IMR-90 (cell line): ENCODE measurements around the gene PTBP1. TPM values are rescaled to one million over a fixed set of nuclear protein-coding genes. Genes with fewer than 3 reads are reported as not detected.

ENCODE experiments used
- ATAC-seq: fragments of 200-7000 bp; cut with Tn5 transposase; 2 replicates; pipeline ENCODE4 v1.9.1; 2020; ENCODE audit warnings: low read depth, mild to moderate bottlenecking, moderate library complexity
- BruUV-seq: library from RNA; stranded (reverse); fragments of 400-500 nt; replicated peaks from 2 replicates; lab custom pipeline; 2021; lab: Mats Ljungman, UMichigan
- CTCF ChIA-PET: fragments of 300-600 bp; formaldehyde crosslinking; extraction: SDS; loops from one replicate; lab custom pipeline; 2021; ENCODE audit warnings: antibody characterized with exemption; lab: Yijun Ruan, JAX
- POLR2A ChIA-PET: fragments of 300-600 bp; sonication (Branson Sonifier 250); formaldehyde crosslinking; loops from one replicate; lab custom pipeline; 2022; ENCODE audit warnings: antibody characterized with exemption; ENCODE audit not compliant: unreplicated experiment; lab: Charles Lee
- DNase-seq: peaks from one replicate; pipeline ENCODE4 v3.0.0; 2013
- H2AFZ ChIP-seq: replicated peaks from 2 replicates; pipeline ENCODE3; 2013; ENCODE audit warnings: low read length, mild to moderate bottlenecking; ENCODE audit not compliant: poor library complexity
- H2AK5ac ChIP-seq: 2 replicates; pipeline ENCODE4 v1.6.1; 2013; ENCODE audit warnings: low read depth, low read length, inconsistent platforms
- H2AK9ac ChIP-seq: replicated peaks from 2 replicates; pipeline ENCODE3; 2013; ENCODE audit warnings: mild to moderate bottlenecking, low read depth, low read length, moderate library complexity; ENCODE audit not compliant: poor library complexity
- H2BK120ac ChIP-seq: 2 replicates; pipeline ENCODE4 v1.6.1; 2013; ENCODE audit warnings: low read depth, low read length, inconsistent platforms
- H2BK15ac ChIP-seq: 3 replicates; pipeline ENCODE4 v1.6.1; 2013; ENCODE audit warnings: low read depth, low read length, inconsistent platforms
- H2BK20ac ChIP-seq: 2 replicates; pipeline ENCODE4 v1.6.1; 2013; ENCODE audit warnings: low read depth, mild to moderate bottlenecking, inconsistent platforms, low read length, moderate library complexity
- H2BK5ac ChIP-seq: 2 replicates; pipeline ENCODE4 v1.6.1; 2013; ENCODE audit warnings: mild to moderate bottlenecking, low read depth, low read length, inconsistent platforms; ENCODE audit not compliant: poor library complexity, severe bottlenecking
- H3K14ac ChIP-seq: replicated peaks from 2 replicates; pipeline ENCODE4 v1.6.1; 2013; ENCODE audit warnings: low read depth, low read length, inconsistent platforms
- H3K18ac ChIP-seq: 2 replicates; pipeline ENCODE4 v1.6.1; 2013; ENCODE audit warnings: low read depth, low read length, control low read depth
- H3K23ac ChIP-seq: 2 replicates; pipeline ENCODE4 v1.6.1; 2013; ENCODE audit warnings: low read depth, low read length, inconsistent platforms
- H3K27ac ChIP-seq: 2 replicates; pipeline ENCODE4 v1.5.1; 2013; ENCODE audit warnings: mild to moderate bottlenecking, control low read depth, low read length; ENCODE audit not compliant: insufficient read depth
- H3K27me3 ChIP-seq: 2 replicates; pipeline ENCODE4 v1.6.1; 2013; ENCODE audit warnings: low read length; ENCODE audit not compliant: control insufficient read depth, insufficient read depth
- H3K36me3 ChIP-seq: 2 replicates; pipeline ENCODE4 v1.6.1; 2013; ENCODE audit warnings: low read length, mixed read lengths; ENCODE audit not compliant: control insufficient read depth, insufficient read depth
- H3K4ac ChIP-seq: 2 replicates; pipeline ENCODE4 v1.6.1; 2013; ENCODE audit warnings: low read depth, low read length, inconsistent platforms
- H3K4me1 ChIP-seq: 2 replicates; pipeline ENCODE4 v1.6.1; 2013; ENCODE audit warnings: low read length, mixed read lengths; ENCODE audit not compliant: control insufficient read depth, insufficient read depth
- H3K4me2 ChIP-seq: 2 replicates; pipeline ENCODE4 v1.6.1; 2013; ENCODE audit warnings: low read depth, mild to moderate bottlenecking, control low read depth, low read length, moderate library complexity
- H3K4me3 ChIP-seq: 2 replicates; pipeline ENCODE4 v1.5.1; 2013; ENCODE audit warnings: low read depth, mild to moderate bottlenecking, control low read depth, low read length, moderate library complexity; ENCODE audit not compliant: insufficient read depth
- H3K56ac ChIP-seq: 2 replicates; pipeline ENCODE4 v1.6.1; 2013; ENCODE audit warnings: low read length, inconsistent platforms; ENCODE audit not compliant: insufficient read depth; ENCODE audit errors: extremely low read depth
- H3K79me1 ChIP-seq, 2 experiments: 2 replicates each; pipeline ENCODE4 v1.6.1; 2013; ENCODE audit warnings: low read length in 2 of 2, inconsistent platforms in 1 of 2, low read depth in 1 of 2
- H3K9ac ChIP-seq: 2 replicates; pipeline ENCODE4 v1.6.1; 2013; ENCODE audit warnings: low read depth, low read length, control low read depth
- H3K9me1 ChIP-seq: 2 replicates; pipeline ENCODE4 v1.6.1; 2013; ENCODE audit warnings: low read length, inconsistent platforms; ENCODE audit not compliant: insufficient read depth
- H3K9me3 ChIP-seq: 2 replicates; pipeline ENCODE4 v1.6.1; 2013; ENCODE audit warnings: low read length; ENCODE audit not compliant: control insufficient read depth, insufficient read depth
- H4K20me1 ChIP-seq: 2 replicates; pipeline ENCODE4 v1.6.1; 2013; ENCODE audit warnings: low read length, inconsistent platforms; ENCODE audit not compliant: insufficient read depth
- H4K5ac ChIP-seq: 2 replicates; pipeline ENCODE4 v1.6.1; 2013; ENCODE audit warnings: mild to moderate bottlenecking, low read depth, low read length, control low read depth
- H4K8ac ChIP-seq, 2 experiments: 2 replicates each; pipeline ENCODE4 v1.6.1; 2013; ENCODE audit warnings: low read depth in 2 of 2, low read length in 2 of 2, control low read depth in 1 of 2, inconsistent platforms in 1 of 2
- H4K91ac ChIP-seq: 2 replicates; pipeline ENCODE4 v1.6.1; 2013; ENCODE audit warnings: low read depth, low read length, inconsistent platforms; ENCODE audit not compliant: insufficient read depth
- CTCF ChIP-seq: conservative IDR thresholded peaks from 2 replicates; pipeline ENCODE4 v1.5.1; 2012; ENCODE audit warnings: mild to moderate bottlenecking, low read depth, low read length, improper control_type of control experiment
- FOS ChIP-seq: fragments of 150-350 bp; IDR thresholded peaks from 2 replicates; pipeline ENCODE4 v1.6.1; 2016; ENCODE audit warnings: low read depth, low read length
- MAZ ChIP-seq: IDR thresholded peaks from 2 replicates; pipeline ENCODE4 v1.6.1; 2012; ENCODE audit warnings: low read depth, mild to moderate bottlenecking, low read length, improper control_type of control experiment, moderate library complexity, borderline replicate concordance
- MXI1 ChIP-seq: IDR thresholded peaks from 2 replicates; pipeline ENCODE4 v1.6.1; 2012; ENCODE audit warnings: low read depth, mild to moderate bottlenecking, low read length, moderate library complexity, borderline replicate concordance
- NFE2L2 ChIP-seq: fragments of 150-350 bp; IDR thresholded peaks from 2 replicates; pipeline ENCODE4 v1.6.1; 2016; ENCODE audit warnings: low read depth, mild to moderate bottlenecking, low read length
- RAD21 ChIP-seq: IDR thresholded peaks from 2 replicates; pipeline ENCODE4 v1.6.1; 2012; ENCODE audit warnings: low read length, improper control_type of control experiment
- RFX5 ChIP-seq: IDR thresholded peaks from 2 replicates; pipeline ENCODE4 v1.8.0; 2012; ENCODE audit warnings: low read depth, mild to moderate bottlenecking, low read length, moderate library complexity
- WGBS, 2 experiments: methylation state at CpG; one replicate each; pipeline versions ENCODE4 v1.1.5 to v1.1.7; 2013; ENCODE audit warnings: missing lambda C conversion rate in 2 of 2; ENCODE audit not compliant: insufficient read length in 1 of 2; ENCODE audit errors: extremely low coverage in 2 of 2; 5-methylcytosine and 5-hydroxymethylcytosine counted together
- dilution Hi-C: fragments of 300-500 bp; cut with HindIII; formaldehyde crosslinking; loops from one replicate; pipeline ENCODE4 v1.14.3; 2018; ENCODE audit warnings: low sequenced_read_pairs; ENCODE audit not compliant: unreplicated experiment
- in situ Hi-C: fragments of 300-500 bp; cut with MboI; formaldehyde crosslinking; loops from 3 replicates; pipeline ENCODE4 v1.14.3; 2019; ENCODE audit warnings: low sequenced_read_pairs, inconsistent platforms, mixed read lengths
- intact Hi-C: fragments of 100-400 bp; cut with micrococcal nuclease; formaldehyde crosslinking; loops from 2 replicates; pipeline ENCODE4 v1.10.0; 2022
- polyA plus RNA-seq, 3 experiments: library from polyadenylated mRNA; depleted of rRNA; stranded (reverse); fragments of >200 nt; gene quantifications; 2 replicates each; pipeline ENCODE4 v1.2.3, GENCODE V29; 2012; ENCODE audit warnings: low replicate concordance in 1 of 3
- total RNA-seq: library from RNA; depleted of rRNA; stranded (reverse); fragments of >200 nt; gene quantifications from 2 replicates; pipeline ENCODE4 v1.2.3, GENCODE V29; 2012
- TF ChIP-seq, protein P1 (sequence below): fragments of 150-350 bp; IDR thresholded peaks from 2 replicates; pipeline ENCODE4 v1.6.1; 2017; ENCODE audit warnings: mild to moderate bottlenecking, antibody characterized with exemption, low read length, low read depth

The PTBP1 gene
- total and polyA plus RNA-seq, 2 of the 4 experiments (the other 2 are of a cell fraction), result 146 to 269 TPM

GRCh38 chr19:797528-798414 lies 519 bp downstream of the PTBP1 start:
- Histone ChIP-seq H3K9ac (peak overlapping the region; percentile 98), H2AK5ac (peak overlapping the region; percentile 86), H2BK120ac (no peak overlapping the region), H2AFZ (peak overlapping the region; percentile 2), H2BK20ac (no peak overlapping the region), H2BK5ac (peak overlapping the region; percentile 68), H4K5ac (0 out of 2 replicates have a peak overlapping the region, but pooled peaks have one; percentile 10), H3K79me1 (peaks cover 0 to 8% of the 10 kb centered on the region in 2 experiments; a peak in 1 of 4 replicates), H3K14ac (peak overlapping the region; percentile 84; the same call in 1 of the 2 replicates), H3K9me3 (no peaks in the 10 kb centered on the region), H3K4me1 (peaks cover 30% of the 10 kb centered on the region), H4K91ac (peak overlapping the region; percentile 9), H4K20me1 (peaks cover 49% of the 10 kb centered on the region), H4K8ac (peak overlapping the region in 1 of 2 experiments; percentile 14; a peak in 1 of 4 replicates), H3K27ac (peak overlapping the region; percentile 85), H3K56ac (peak overlapping the region; percentile 90), H3K23ac (0 out of 2 replicates have a peak overlapping the region, but pooled peaks have one; percentile 48), H3K4me3 (peak overlapping the region; percentile 94), H2BK15ac (no peak overlapping the region), H3K36me3 (peaks cover 27% of the 10 kb centered on the region), H3K27me3 (no peaks in the 10 kb centered on the region), H3K4me2 (peak overlapping the region; percentile 96), H2AK9ac (peak overlapping the region; percentile 67), H3K4ac (peak overlapping the region; percentile 81), H3K18ac (no peak overlapping the region), H3K9me1 (peaks cover 11% of the 10 kb centered on the region; the same call in 1 of the 2 replicates)
- dilution Hi-C loops, result no loop called here
- ATAC-seq (peak; percentile 46), DNase-seq (peak; percentile 85)
- no peak for TF ChIP-seq NFE2L2
- TF ChIP-seq MXI1, result 0 out of 2 replicates have a peak, but pooled peaks have one; percentile 13
- TF ChIP-seq CTCF, result no peak
- TF ChIP-seq, protein P1, sequence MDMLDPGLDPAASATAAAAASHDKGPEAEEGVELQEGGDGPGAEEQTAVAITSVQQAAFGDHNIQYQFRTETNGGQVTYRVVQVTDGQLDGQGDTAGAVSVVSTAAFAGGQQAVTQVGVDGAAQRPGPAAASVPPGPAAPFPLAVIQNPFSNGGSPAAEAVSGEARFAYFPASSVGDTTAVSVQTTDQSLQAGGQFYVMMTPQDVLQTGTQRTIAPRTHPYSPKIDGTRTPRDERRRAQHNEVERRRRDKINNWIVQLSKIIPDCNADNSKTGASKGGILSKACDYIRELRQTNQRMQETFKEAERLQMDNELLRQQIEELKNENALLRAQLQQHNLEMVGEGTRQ, result no peak; the same call in 1 of the 2 replicates
- TF ChIP-seq MAZ, result peak; percentile 1
- no peak for TF ChIP-seq RAD21
- TF ChIP-seq RFX5, result no peak
- no peak for TF ChIP-seq FOS
- ChIA-PET CTCF (no interaction called here), POLR2A (no interaction called here)
- 0% methylated on average over 65 of the region's 129 CpGs; no CpG with 5 or more reads in 1 of the 2 experiments for WGBS, 2 experiments
- in situ Hi-C loops, result no loop called here
- intact Hi-C loops, result loop anchor here (2.0 kb wide), 2 partner anchors 15 to 27 kb away; no protein-coding TSS in a partner anchor
- no TSS peak for BruUV-seq
